PFSK-1 (cell line): Measurements from ENCODE around the gene CLCA4. TPM values are rescaled to one million over a fixed set of nuclear protein-coding genes. Genes with fewer than 3 reads are reported as not detected.

Experiments
- FOXP2 ChIP-seq: optimal IDR thresholded peaks from 2 replicates; pipeline ENCODE3; 2011; ENCODE audit warnings: borderline replicate concordance, control low read depth, inconsistent platforms; ENCODE audit not compliant: insufficient read depth; ENCODE audit errors: extremely low read length, extremely low read depth
- POLR2AphosphoS5 ChIP-seq: IDR thresholded peaks from 2 replicates; pipeline ENCODE4 v1.6.1; 2012; ENCODE audit warnings: low read depth, mild to moderate bottlenecking, control low read depth, low read length, moderate library complexity
- SIN3A ChIP-seq: IDR thresholded peaks from 2 replicates; pipeline ENCODE4 v1.6.1; 2012; ENCODE audit warnings: mild to moderate bottlenecking, low read length, moderate library complexity, borderline replicate concordance; ENCODE audit not compliant: insufficient read depth
- TAF1 ChIP-seq: IDR thresholded peaks from 2 replicates; pipeline ENCODE4 v1.6.1; 2012; ENCODE audit warnings: low read length, control low read depth, borderline replicate concordance; ENCODE audit not compliant: insufficient read depth
- polyA plus RNA-seq: library from polyadenylated mRNA; unstranded; fragments of >200 nt; gene quantifications from one replicate; pipeline ENCODE4 v1.2.1, GENCODE V29; 2012; ENCODE audit warnings: low read depth, missing spikeins; ENCODE audit not compliant: insufficient read length
- TF ChIP-seq, protein P1 (sequence below), 2 experiments: IDR thresholded peaks; 2 replicates each; pipeline versions ENCODE4 v1.6.1 to v1.8.0; 2011 to 2012; ENCODE audit warnings: low read depth in 2 of 2, low read length in 2 of 2, control low read depth in 1 of 2, inconsistent platforms in 1 of 2, mild to moderate bottlenecking in 1 of 2, moderate library complexity in 1 of 2; ENCODE audit not compliant: insufficient read depth in 1 of 2

CLCA4 gene, protein sequence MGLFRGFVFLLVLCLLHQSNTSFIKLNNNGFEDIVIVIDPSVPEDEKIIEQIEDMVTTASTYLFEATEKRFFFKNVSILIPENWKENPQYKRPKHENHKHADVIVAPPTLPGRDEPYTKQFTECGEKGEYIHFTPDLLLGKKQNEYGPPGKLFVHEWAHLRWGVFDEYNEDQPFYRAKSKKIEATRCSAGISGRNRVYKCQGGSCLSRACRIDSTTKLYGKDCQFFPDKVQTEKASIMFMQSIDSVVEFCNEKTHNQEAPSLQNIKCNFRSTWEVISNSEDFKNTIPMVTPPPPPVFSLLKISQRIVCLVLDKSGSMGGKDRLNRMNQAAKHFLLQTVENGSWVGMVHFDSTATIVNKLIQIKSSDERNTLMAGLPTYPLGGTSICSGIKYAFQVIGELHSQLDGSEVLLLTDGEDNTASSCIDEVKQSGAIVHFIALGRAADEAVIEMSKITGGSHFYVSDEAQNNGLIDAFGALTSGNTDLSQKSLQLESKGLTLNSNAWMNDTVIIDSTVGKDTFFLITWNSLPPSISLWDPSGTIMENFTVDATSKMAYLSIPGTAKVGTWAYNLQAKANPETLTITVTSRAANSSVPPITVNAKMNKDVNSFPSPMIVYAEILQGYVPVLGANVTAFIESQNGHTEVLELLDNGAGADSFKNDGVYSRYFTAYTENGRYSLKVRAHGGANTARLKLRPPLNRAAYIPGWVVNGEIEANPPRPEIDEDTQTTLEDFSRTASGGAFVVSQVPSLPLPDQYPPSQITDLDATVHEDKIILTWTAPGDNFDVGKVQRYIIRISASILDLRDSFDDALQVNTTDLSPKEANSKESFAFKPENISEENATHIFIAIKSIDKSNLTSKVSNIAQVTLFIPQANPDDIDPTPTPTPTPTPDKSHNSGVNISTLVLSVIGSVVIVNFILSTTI
- polyA plus RNA-seq, result not detected

- TF ChIP-seq POLR2AphosphoS5 (no peak), FOXP2 (no peak), TAF1 (no peak), SIN3A (no peak)
- TF ChIP-seq, protein P1, sequence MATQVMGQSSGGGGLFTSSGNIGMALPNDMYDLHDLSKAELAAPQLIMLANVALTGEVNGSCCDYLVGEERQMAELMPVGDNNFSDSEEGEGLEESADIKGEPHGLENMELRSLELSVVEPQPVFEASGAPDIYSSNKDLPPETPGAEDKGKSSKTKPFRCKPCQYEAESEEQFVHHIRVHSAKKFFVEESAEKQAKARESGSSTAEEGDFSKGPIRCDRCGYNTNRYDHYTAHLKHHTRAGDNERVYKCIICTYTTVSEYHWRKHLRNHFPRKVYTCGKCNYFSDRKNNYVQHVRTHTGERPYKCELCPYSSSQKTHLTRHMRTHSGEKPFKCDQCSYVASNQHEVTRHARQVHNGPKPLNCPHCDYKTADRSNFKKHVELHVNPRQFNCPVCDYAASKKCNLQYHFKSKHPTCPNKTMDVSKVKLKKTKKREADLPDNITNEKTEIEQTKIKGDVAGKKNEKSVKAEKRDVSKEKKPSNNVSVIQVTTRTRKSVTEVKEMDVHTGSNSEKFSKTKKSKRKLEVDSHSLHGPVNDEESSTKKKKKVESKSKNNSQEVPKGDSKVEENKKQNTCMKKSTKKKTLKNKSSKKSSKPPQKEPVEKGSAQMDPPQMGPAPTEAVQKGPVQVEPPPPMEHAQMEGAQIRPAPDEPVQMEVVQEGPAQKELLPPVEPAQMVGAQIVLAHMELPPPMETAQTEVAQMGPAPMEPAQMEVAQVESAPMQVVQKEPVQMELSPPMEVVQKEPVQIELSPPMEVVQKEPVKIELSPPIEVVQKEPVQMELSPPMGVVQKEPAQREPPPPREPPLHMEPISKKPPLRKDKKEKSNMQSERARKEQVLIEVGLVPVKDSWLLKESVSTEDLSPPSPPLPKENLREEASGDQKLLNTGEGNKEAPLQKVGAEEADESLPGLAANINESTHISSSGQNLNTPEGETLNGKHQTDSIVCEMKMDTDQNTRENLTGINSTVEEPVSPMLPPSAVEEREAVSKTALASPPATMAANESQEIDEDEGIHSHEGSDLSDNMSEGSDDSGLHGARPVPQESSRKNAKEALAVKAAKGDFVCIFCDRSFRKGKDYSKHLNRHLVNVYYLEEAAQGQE (IDR thresholded peaks at IDR 0.05; ENCODE audit: insufficient read depth in 1 of 2, low read depth in 2 of 2, low read length in 2 of 2), result no peak
Observed at GRCh38 chr1:86546787-86547221, at the start of gene CLCA4. CLCA4 (plus strand) TSS chr1:86547078; CDS start chr1:86547120, 42 bp downstream.

DNA sequence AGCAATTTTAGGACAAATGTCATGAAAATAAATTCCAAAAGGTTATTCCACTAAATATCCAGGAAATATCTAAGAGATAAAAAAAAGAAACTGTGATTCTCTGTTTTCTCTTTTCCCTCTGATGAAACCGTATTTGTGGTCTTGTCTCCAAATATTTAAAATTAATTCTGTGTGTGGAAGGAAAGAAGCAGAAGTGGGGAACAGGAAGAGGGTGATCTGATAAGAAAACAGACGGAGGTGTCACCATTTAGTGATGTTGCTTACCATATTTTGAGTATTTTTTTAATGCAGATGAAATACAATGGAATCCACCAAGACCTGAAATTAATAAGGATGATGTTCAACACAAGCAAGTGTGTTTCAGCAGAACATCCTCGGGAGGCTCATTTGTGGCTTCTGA, 48.6 kb upstream of the CLCA4 start:
- TF ChIP-seq TAF1, result no peak
- no peak for TF ChIP-seq POLR2AphosphoS5
- TF ChIP-seq, protein P1 (IDR thresholded peaks at IDR 0.05; ENCODE audit: insufficient read depth in 1 of 2, low read depth in 2 of 2, low read length in 2 of 2), result no peak

- TF ChIP-seq POLR2AphosphoS5 (no peak), SIN3A (no peak), TAF1 (no peak), FOXP2 (no peak)
- TF ChIP-seq, protein P1 (IDR thresholded peaks at IDR 0.05; ENCODE audit: insufficient read depth in 1 of 2, low read depth in 2 of 2, low read length in 2 of 2), result no peak
Observed at GRCh38 chr1:86499987-86500593, 46.8 kb upstream of the CLCA4 start.

GRCh38 chr1:86500714-86501113, 46.2 kb upstream of the CLCA4 start:
- TF ChIP-seq, protein P1 (IDR thresholded peaks at IDR 0.05; ENCODE audit: insufficient read depth in 1 of 2, low read depth in 2 of 2, low read length in 2 of 2), result no peak
- TF ChIP-seq SIN3A, result no peak
- TF ChIP-seq FOXP2, result no peak
- no peak for TF ChIP-seq TAF1
- TF ChIP-seq POLR2AphosphoS5, result no peak
